NAMALWA (cell line): ENCODE measurements around the gene GLIS2.
"Not testable (repeated sequence)": the region's sequence is repeated elsewhere in the genome, so short reads cannot be mapped to it uniquely, and the experiment has no call there.

Experiments used
- DNase-seq: peaks from one replicate; pipeline ENCODE4 v3.0.0-alpha.2; 2015; ENCODE audit warnings: low spot score

The GLIS2 gene

GRCh38 chr16:4336701-4337539 lies 21.1 kb downstream of the GLIS2 start:
- DNase-seq: no peak

- DNase-seq: no peak
Observed at GRCh38 chr16:4337540-4338088, 21.7 kb downstream of the GLIS2 start.

GRCh38 chr16:4338125-4338582 lies 22.3 kb downstream of the GLIS2 start:
- DNase-seq: no peak

DNA sequence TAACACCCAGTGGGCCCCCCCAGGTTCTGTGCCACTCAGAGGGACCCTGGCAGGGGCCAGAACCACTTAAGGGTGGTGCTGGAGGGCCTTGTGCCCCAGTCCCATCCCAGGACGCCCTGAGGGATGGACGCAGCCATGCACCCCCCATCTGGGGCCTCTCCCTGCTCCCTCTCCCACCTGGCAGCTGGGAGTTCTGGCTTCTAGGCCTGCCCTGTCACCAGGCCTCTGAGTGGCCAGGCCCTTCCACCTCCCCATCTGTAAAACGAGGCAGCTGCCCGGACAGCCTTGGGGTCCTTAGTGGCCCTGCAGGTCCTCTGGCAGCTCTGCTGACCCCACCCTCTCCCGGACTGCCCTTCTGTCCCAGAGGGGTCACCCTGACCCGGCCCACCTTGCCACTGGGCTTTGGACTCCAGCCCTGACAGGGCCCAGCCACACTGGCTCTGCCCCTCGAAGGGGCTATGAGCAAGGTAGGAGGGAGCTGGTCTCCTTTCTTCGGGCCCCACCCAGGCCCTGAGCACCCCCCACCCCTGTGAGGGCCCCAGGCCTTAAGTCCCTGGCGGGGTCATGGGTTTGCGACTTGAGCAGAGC lies 22.9 kb downstream of the GLIS2 start:
- no peak for DNase-seq

DNA sequence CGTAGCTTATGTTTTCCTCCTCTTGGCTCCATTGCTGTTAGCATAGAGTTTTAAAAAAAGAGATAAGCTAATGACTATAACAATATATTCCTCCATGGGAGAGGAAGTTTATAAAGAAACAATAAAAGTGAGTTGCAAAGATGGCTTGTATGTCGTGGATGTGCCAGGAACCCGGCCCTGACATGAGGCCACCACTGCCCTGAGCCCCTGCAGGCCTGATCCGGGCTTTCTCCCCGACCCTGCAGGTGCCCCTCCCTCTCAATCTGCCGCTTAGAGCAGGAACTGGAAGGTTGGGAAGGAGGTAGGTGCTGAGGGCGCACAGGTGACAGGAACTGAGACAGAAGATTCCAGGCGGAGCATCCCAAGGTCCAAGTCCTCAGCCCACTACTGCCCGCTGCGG lies 23.6 kb downstream of the GLIS2 start:
- no peak for DNase-seq

DNA sequence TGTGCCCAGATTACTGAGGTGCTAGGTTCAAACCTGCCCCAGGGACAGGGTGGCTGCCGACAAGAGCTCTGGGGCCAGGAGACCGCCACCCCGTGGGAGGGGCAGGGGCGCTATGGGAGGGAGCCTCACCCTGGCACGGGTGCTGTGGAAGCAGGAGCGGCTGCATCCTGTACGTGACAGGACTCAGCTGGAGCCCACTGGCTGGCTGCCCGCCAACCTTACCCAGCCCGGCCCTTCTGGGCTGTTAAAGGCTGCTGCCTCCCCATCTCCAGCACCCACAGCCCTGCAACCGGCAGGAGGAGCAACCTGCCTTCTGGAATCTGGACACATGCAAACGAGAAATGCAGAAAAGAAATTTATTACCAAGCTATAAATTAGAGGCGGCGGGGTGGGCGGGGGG lies 24.0 kb downstream of the GLIS2 start:
- no peak for DNase-seq

DNA sequence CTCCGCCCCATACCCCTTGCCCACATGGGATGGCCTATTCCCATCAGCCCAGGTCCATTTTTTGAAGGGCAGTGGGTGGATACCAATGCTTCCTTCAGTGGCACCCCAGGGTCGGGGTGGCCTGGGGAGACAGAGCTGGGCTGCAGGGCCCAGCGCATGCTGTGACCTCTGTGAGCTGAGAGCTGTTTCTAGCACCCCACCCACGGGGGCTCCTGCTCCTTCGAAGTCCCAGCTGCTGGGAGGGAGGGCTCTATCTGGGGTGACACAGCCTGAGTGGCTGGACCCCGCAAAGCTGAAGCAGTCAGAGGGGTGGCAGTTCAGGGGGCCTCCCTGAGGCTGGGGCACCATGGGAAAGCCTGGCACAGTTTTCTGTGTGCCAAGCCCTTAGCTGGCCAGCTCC lies 24.6 kb downstream of the GLIS2 start:
- no peak for DNase-seq

DNA sequence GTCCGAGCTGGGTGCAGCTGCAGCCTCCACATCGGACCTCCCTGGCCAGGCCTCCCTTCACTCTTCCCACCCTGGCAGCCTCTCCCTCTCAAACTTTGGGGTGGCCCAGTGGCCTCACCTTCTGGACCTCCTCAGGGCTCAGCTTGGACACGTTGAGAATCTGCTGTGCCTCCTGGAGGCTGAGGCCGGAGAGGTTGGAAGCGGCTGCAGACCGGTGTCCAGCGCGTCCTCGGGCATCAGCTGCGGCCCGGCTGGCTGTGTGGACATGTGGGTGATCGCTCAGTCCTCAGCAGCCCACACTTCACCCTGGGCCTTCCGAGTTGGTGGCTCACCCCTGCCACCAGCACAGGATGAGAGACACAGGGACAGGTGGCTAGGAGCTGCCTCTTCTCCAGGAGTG lies 25.4 kb downstream of the GLIS2 start:
- no peak for DNase-seq

- DNase-seq: no peak
Observed at GRCh38 chr16:4342866-4343744, 27.2 kb downstream of the GLIS2 start.

GRCh38 chr16:4344300-4344982 lies 28.6 kb downstream of the GLIS2 start:
- not testable (repeated sequence) for DNase-seq

- DNase-seq: no peak
Observed at GRCh38 chr16:4344983-4345835, 29.3 kb downstream of the GLIS2 start.

DNA sequence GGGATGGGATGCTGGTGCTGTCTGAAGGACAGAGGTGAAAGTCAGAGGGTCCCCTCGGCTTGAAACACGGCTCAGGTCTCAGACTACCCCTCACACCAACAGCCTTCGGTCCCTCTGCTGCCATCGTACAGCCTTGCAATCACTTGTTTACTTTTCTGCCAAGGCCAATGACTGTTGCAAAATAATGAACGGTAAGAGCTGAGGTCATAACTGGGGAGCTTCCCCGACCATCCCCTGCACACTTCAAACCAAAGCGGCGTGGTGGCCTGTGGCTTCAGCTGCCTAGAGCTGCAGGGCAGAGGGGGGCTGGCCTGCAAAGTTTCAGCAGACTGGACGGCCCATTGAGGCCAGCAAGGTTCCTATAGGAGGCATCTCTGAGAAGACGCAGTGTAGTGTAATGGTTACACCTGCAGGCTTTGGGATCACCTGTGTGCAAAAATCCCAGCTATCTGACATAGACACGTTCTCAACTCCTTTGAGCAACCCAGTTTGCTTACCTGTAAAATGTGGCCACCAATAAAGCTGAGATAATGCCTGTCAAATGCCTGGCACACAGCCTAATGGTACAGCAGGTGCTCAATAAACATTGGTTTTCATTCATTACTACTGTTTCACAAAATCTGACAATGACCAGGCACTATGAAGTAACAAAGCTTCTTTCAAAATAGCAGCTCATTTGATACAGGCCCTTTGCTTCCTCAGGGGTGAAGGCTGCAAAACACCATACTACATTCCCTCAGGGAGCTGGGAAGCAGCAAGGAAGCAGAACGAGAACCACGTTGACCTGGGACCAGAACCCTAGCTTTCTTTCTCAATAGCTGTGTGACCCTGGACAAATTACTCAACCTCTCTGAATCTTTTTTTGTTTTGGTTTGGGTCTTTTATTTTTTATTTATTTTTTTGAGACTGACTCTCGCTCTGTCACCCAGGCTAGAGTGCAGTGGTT lies 30.2 kb downstream of the GLIS2 start:
- DNase-seq: no peak

DNA sequence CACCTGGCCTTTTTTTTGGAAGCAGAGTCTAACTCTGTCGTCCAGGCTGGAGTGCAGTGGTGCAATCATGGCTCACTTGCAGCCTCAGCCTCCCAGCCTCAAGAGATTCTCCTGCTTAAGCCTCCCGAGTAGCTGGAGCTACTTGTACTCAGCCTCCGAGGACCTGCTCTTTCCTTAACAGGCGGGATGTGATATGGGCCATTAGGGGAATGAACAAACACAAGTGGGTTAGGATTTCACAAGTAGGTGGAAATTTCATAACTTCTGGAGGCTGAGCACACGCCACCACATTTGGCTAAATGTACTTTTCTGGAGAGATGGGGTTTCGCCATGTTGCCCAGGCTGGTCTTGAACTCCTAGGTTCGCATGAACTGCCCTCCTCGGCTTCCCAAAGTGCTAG lies 31.1 kb downstream of the GLIS2 start:
- DNase-seq: no peak

DNA sequence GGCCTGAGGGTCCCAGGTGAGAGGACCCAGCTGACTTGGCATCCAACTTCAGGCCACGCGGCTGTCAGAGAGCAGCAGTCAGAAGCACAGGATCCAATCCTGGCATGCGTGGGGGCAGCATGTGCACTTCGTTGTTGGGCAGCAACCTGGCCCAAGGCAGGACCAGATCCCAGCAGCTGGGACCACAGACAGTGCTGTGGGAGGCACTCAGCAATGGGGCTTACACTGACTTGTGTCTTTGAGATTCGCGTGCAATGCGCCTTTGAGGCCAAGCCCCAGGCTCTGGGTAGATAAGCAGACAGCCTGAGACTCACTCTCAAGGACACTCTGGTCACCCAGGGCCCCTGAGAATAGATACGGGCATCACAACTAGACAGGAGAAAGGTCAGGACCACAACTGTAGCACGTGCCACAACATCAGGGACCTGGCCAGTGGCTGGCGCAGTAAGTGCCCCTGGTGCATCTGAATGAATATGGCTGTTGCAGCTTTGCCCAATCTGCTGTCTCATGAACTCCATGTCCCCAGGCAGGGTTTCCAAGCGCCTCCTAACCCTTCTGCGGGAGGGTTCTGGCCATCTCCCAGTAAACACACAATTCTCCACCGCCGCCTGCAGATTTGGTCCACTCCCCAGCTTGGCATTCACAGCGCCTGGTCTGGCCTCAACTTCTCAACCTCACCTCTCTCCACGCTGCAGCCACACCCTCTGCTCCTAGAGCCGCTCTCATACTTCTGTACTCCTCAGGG lies 32.1 kb downstream of the GLIS2 start:
- no peak for DNase-seq

DNA sequence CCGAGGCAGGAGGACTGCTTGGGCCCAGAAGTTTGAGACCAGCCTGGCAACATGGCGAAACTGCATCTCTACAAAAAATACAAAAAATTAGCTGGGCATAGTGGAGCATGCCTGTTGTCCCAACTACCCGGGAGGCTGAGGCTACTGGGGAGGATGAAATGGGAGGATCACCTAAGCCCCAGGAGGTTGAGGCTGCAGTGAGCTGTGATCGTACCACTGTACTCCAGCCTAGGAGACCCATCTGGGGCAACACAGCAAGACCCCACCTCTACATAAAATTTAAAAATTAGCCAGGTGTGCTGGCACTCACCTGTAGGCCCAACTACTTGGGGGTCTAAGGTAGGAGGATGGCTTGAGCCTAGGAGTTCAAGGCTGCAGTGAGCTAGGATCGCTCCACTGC lies 33.5 kb downstream of the GLIS2 start:
- no peak for DNase-seq

GRCh38 chr16:4350365-4350786 lies 34.5 kb downstream of the GLIS2 start:
- DNase-seq: no peak

DNA sequence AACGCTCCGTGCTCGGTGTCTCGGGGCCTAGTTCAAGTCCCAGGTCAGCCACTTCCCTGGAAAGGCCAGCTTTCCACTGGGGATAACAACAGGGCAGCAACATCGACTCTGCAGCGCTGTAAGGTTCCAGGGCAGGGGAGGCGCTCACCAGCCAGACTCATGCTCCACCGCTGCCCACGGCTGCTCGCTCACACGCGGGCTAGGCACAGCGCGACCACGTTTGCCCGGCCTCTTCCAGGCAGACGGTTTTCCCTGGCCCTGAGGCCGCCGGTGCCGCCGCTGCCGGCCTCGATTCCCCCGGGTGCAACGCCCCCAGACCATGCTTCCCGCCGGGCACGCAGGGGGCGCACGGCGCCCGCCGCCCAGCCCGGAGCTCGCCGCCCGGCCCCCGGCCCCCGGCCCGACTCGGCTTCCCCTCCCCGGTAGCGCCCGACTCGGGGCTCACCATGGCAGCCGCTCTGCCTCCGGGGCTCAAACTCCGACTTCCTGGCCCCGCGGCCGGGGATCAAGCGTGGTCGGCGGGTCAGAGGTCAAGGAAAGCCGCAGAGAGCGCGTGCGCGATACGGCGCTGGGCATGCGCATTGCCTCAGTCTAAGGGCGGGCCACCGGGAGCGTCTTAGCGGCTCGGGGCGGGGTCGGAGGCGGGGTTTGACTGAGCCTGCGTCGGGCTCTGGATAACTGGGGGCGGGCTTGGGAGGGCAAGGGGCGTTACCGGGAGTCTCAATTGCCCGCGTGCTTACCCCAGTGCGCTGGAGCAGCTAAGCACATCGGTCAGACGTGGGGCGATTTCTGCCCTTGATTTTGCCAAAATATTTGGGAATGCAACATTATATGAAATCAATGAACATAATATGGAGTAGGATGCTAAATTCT lies 35.2 kb downstream of the GLIS2 start, which contains the start of gene PAM16:
PAM16 (minus strand) TSS at position 535 of the 873 bp plus-strand sequence; CDS start at position 448, 87 bp downstream.
- peak; percentile 96 for DNase-seq

- no peak for DNase-seq
Observed at GRCh38 chr16:4351880-4352279, 36.0 kb downstream of the GLIS2 start.
